GM21447 (cell line): ENCODE results near the gene TNFSF11.

Experiments used
- ATAC-seq: cut with Tn5 transposase; IDR thresholded peaks from one replicate; pipeline ENCODE4 v1.9.1; 2021; ENCODE audit not compliant: unreplicated experiment

TNFSF11 gene, protein sequence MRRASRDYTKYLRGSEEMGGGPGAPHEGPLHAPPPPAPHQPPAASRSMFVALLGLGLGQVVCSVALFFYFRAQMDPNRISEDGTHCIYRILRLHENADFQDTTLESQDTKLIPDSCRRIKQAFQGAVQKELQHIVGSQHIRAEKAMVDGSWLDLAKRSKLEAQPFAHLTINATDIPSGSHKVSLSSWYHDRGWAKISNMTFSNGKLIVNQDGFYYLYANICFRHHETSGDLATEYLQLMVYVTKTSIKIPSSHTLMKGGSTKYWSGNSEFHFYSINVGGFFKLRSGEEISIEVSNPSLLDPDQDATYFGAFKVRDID

DNA sequence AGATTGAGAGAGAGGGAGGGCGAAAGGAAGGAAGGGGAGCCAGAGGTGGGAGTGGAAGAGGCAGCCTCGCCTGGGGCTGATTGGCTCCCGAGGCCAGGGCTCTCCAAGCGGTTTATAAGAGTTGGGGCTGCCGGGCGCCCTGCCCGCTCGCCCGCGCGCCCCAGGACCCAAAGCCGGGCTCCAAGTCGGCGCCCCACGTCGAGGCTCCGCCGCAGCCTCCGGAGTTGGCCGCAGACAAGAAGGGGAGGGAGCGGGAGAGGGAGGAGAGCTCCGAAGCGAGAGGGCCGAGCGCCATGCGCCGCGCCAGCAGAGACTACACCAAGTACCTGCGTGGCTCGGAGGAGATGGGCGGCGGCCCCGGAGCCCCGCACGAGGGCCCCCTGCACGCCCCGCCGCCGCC lies at the start of gene TNFSF11:
Gene TNFSF11 (plus strand): TSS at position 142 of the 400 bp plus-strand sequence. CDS start 152 bp downstream, at position 294.
- ATAC-seq: peak; percentile 17

DNA sequence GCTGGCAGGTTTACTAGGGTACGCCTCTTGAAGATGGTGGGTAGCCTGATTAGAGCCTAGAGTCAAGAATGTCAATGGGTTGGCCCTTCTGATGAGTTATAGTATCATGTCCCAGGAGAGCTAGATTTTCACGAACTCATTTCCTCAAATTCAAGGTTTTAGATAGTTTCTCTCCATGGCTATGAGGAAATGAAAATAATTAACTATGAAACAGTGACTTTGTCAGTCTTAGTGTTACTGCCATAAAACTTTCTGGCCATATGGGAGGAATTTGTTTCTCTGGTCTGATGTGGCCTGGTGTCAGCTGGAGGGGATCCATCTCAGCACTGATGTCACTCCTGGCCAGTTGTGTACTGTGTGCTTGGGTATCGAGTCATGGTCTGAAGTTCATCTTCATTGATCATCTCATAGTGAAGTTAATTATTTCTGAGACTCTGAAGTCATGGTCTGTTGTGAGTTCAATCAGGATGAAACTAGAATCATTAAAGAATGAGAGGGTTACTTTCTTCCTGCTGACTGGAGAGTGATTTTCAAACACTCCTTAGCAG lies 49.4 kb upstream of the TNFSF11 start:
- peak; percentile 70 for ATAC-seq

DNA sequence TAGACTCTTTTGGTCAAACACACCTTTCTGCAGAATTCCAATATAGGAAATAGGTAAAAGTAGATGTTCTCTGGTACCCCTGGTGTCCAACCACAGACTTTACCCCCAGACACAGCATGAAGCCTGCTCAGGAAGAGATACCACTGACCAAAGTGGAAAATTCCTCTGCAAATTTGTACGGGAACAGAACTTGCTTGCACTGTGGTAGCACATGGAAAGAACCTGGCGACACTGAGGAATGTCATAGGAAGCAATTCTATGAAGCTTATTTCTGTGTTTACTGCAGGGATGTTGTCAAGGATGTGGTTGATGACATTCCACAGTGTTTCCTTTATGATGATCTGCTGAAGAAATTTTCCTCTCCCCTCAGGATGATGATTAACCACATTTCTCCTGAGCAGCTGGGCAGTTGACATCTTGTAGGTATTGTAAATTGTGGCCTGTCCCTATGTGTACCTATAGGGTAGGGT lies 48.9 kb upstream of the TNFSF11 start:
- peak; percentile 30 for ATAC-seq

DNA sequence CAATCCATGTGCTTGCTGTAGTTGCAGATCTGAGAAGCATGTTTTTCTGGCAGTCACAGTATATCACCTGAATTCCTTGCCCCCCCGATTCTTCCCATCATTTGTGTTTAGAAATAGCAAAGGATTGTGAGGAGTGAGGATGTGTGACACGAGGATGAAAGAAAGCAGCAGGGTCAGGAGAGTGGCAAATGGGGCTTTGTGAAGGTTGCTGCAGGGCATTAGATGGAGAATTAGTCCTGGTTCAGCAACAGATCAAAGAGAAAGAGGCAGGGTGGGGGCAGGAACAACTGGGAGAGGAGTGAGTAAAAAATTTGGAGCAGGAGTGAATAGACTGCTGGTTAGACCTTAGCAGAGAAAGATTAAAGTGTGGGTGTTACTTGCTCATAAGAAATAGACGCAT lies 47.7 kb upstream of the TNFSF11 start:
- no peak for ATAC-seq

DNA sequence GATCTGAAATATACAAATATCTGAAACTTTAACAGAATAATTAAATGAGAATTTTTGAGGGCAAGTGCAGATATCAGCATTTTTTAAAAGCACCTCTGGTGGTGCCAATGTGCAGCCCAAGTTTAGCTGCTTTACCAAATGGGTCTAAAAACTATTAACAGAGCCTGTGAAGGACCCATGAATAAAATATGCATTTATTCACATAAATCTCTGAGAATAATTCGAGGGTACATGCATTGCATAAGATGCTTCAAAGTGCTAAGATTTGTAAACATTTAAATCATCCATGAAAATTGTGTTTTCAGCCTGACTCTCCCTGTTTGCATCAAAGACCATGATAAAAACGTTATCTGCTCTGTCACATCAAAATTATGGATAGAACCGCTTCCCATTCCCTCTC lies 47.1 kb upstream of the TNFSF11 start:
- no peak for ATAC-seq

DNA sequence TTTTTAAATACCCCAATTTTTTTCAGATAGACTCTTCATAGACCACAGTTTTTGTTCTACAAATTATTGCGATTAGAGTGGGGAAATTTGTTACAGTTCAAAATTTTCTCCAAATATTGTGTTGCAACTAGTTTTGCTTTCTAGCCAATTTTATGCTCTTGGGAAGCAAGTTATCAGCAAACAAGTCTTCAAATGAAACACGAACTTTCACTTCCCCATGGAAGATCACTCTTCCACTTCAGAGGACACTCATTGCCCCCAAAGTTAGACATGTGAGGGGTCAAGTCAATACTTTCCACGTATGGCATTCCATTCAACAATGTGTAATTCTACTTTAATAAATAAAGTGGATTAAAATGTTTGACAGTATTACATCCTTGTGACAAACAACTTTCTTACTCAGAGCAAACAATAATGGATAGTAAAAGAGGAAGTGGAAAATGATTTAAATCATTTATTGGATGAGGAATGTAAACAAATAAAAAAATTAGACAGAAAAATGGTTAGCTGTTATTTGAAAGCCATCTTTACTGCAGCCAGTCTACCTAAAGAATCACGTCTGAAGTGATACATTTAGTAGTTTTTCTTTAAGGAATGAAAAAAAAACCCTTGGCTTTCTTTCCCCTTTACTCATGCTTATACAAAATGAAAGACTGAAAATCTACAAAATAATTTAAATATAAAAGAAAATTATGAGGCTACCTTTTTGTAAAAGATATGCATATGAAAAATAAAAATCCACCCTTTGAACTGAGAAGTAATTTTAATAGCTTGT lies 41.2 kb upstream of the TNFSF11 start:
- peak; percentile 57 for ATAC-seq

DNA sequence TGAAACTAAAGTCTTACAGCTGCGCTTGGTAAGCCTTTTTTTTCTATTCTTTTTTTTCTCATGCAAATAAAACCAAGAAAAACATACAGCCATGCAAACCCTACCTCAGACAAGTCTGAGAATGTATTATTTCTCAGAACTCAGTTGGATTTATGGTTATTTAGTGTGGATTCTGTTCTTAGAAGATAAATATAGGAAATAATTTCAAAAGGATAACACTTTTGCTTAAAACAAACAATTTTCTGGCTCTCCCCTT lies 40.7 kb upstream of the TNFSF11 start:
- ATAC-seq: no peak

DNA sequence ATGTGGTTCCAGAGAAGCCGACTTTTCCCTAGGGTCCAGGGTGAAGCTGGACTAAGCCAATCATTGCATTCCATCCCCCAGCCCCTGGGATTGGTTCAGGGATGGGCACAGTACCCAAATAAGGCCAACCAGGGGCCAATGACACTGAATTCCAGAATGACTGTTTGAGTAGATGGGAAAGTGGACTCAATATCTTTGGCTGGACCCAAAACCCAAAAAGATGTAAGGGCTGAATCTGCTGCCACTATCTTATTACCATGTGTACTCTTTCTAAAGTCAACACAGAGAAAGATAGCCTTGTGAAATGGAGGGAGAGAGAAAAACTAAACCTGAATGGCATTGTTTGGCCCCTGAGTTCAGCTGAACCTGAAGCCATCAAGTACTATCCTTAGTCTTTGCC lies 39.2 kb upstream of the TNFSF11 start:
- ATAC-seq: no peak

DNA sequence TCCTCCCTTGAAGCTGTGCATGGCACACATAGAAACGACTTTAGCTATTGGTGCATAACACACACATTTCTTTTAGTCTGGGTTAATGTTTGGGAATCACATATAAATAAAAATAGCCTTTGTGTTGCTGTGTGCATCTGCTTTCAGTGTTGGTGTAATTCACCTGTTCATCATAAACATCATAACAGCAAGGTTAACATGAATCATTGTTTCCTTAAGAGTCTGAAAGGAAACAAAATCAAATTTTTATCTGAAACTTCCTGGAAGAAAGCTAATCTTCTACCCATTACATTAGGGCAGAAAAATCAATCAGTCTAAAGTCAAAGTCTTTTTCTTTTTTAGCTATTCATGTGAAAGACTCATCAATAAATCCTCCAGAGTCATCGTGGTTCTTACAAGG lies 35.0 kb upstream of the TNFSF11 start:
- no peak for ATAC-seq

DNA sequence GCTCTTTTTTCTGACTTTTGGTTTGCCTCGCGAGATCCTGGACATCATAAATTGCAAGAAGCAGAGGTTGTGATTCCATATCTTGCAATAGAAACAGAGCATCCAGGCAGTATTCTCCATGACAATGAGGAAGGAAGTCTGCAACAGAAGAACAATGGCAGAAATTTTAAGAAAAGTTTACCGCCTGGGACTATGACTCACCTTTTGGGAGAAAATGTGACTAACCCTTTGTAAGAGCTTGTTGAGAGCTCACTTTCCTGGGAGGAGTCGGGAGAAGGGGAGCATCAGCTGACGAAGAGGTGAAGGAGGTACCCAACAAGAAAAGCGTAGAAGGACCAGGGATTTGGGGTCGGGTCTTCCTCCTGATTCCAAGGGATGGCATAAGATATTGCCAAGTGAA lies 34.3 kb upstream of the TNFSF11 start:
- no peak for ATAC-seq

DNA sequence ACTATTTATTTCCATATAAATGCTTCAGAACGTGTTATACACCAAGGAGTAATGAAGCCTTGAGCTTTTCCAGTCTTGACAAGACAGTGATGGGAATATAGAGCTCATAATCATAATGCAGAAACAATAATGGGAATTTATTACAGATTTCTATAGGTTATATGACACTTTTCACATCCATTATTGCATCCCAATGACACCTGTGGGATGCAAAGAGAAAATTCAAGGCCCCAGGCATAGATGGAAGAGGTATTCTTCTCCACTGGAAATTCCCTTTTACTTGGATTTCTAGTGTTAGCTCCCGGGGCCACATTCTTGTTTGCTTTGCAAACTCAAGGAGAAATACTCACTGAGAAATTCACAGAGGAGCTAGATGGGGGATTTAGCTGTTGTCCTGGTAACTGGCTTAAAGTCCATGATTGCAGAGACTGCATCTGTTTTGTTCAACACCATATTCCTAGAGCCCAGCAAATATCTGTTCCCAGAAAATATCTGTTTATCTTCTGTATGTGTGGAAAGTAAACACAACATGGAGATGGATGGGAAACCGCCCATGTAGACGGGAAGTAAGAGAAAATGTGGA lies 30.6 kb upstream of the TNFSF11 start:
- ATAC-seq: no peak

DNA sequence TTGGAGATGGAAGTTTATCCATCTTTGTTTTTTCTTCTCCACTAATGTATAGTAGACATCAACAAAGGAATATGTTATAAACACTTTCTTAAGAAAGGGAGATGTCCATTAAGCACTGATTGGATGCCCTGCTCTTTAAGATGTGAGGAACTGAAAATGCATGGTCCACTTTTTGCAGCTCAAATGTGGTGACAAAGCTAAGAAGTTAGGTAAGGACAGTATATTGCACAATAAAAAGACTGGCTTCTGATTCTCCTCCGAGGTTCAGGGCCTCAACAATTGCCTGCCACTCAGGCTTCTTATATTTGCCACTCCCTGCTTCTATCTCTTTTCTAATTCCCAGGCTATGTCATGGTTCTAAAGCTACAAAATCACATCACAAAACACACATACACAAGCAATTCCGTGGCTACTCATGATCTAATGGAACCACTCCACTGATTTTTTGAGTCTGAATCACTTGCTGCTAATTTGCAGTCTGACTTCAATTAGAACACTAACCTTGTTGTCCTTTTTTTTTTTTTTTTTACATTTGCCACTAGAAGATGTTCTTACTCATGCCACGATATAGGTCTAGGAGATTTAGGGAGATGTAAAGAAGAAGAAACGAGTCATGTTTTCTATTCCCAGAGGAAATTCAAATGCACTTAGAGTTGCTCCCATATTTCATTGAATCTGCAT lies 29.6 kb upstream of the TNFSF11 start:
- ATAC-seq: no peak

DNA sequence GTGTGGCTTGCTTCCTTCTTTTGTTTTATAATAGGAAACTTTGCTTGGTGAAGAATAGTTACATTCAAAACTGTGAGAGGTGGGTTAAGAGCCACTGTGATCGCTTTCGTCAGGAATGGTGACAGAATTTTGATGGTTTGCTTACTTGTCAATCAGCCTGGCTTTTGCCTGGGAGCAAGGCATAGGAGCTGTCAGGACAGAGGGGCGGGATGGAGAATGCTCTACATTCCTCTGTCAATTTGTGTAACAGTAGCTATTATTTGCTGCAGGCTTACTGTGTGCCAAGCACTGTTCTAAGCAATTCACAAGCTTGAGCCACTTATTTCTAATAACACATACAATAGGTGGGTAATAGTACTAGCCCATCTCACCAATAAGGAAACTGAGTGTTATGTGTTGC lies 28.1 kb upstream of the TNFSF11 start:
- no peak for ATAC-seq

DNA sequence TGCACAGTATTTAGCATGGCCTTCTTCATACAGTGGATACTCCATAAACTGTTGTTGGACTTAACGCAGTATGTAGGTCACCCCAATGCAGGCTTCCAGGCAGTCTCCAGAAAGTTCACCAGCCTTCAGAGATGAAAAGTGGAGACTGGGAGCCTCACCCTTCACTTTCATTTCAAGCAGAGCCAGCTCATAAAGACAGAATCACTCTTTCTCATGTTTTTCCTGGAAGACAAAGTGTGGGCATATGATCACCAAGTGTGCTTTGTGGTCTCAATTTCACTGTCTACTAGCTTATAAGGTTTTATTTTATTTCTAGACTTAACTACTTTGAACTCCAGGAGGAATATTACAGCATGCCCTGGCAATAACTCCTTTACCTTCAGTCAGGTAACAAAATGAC lies 26.3 kb upstream of the TNFSF11 start:
- no peak for ATAC-seq

DNA sequence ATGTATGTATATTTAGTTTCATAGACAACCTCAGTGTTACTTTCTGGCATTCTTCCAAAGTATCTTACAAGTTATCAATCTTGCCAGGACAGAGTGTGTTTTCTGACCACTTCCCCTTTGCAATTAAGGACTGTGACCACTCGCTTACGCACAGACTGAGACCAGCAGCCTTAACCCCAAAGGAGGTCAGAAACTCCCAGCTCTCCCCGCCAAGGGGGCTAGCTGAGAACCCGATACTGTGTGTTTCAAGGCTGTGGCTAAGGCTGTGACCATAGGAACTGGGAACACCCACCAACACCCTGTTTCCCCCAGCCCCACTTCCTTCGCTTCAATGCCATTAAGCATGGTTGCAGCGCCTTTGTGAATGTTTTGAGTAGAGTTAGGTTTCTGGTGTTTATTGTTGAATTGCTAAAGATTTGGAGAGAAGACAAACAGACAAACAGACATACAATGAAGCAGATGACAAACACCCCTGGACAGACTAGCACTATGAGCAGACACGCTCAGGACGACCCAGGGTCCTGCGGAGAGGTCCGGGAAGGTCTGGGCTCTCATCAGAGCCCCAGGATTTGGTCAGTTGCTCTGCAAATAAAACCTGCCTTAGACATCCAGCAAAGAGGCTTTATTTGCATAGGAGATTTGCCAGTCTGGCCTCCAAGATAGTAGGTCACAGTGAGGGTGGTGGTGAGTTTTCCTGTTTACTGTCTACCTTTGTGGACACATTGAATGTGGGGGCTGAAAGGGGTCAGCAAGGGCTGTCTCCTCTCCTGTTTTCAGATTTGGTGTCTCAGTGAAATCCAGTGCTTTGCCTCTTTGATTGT lies 25.0 kb upstream of the TNFSF11 start:
- ATAC-seq: peak; percentile 96

DNA sequence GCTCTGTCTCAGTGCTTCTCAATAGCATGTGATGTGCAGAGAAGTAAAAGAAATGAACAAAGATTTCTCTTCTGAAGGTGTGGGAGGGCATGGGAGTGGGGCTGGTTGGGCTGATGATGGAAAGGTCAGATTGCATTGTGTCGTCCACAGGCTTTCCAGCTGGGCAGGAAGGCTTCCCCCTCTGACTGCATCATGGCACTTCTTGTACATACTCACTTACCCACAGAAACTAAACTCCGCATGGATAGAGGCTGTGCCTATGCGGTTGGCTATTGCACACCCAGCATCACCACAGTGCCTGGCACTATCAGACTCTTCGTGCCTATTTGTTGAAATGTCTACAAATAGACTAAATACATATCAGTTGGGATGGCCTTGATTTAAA lies 24.4 kb upstream of the TNFSF11 start:
- peak; percentile 5 for ATAC-seq

DNA sequence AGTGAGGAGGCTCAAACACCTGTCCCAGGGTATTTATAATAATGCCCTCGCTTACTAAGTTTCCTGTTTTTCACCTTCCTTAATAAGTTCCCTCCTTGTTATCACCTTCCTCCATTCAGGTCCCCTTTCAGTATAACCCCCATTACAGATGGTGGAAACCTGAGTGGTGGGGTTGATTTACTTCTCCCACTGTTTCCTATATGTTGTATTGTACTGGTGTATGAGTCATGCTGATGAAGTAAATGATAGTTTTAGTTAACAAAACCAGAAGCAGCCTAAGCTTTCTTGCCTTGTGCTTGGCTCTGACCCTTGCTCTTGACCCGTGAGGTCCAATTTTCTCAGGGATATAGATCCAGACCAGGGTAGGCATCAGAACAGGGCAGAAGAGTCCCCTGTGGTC lies 22.3 kb upstream of the TNFSF11 start:
- ATAC-seq: no peak

DNA sequence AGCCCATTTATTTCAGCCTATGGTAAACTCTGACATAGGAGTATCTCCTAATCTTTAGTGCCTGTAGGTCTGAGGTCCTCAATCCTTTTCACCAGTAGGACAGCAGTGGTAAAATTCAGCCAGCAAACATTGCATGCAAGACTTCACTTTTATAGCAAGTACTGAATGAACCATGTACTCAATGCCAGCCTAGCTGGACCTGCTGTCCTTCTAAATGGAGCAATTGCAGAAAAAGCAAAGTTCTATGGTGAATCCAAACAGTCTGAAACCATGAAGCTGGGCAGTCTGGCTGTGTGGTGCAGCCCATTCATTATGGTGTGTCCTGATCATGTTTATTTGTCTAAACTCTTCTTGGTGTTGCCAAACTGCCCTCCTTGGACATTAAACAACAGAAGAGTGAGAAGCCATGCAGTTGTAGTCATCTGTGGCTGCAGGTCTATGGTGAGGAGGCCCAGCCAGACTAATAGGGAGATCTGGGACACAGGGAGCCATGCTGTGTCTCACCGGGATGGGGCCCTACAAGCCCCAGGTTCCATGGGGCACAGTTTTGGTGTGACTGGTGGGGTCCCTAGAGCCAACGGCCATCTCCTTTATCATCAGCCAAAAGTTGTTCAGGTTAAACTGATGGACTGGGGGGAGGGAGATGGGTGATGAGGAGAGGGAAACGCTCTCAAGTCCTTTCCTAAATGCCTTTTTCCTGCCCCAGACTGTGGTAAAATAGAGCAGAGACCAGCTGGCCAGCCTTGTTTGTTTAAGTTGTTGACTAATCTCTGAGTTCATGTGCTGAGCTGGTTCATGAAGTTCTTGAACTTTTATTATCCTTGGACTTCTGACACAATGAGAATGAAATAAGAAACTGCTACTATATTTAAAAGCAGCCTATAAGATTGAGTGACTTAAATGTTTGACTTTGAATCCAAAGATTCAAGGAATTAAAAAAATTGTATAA lies 20.6 kb upstream of the TNFSF11 start:
- ATAC-seq: no peak

DNA sequence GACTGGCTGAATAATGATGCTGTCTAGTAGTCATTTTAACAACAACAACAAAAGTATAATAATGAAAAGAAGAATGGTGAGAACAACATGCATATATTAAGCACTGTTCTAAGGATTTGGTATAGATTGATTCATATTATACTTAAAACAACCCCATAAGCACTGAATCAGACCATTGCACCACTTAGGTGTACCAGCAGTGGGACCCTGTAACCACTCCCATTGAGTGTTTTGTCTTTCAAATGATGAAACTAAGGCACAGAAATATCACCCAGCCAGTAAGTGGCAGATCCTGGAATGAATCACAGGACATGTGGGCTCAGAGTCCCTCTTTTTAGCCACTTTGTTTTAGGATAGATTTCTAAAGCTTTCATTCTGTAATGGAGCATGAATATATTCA lies 14.9 kb upstream of the TNFSF11 start:
- no peak for ATAC-seq
